COLO829 (cell line): ENCODE measurements around the gene KANK2.
"Not testable (repeated sequence)": the region's sequence is repeated elsewhere in the genome, so short reads cannot be mapped to it uniquely, and the experiment has no call there.

ENCODE experiments used
- DNase-seq: peaks from one replicate; pipeline ENCODE4 v3.0.0; 2012; ENCODE audit warnings: low spot score

The KANK2 gene

GRCh38 chr19:11172576-11172975 is 24.8 kb downstream of the KANK2 start:
- DNase-seq = no peak

- no peak for DNase-seq
Measured at GRCh38 chr19:11171144-11171543, 26.2 kb downstream of the KANK2 start.

- no peak for DNase-seq
Measured at GRCh38 chr19:11169896-11170678, 27.3 kb downstream of the KANK2 start.

- peak; percentile 41 for DNase-seq
Measured at GRCh38 chr19:11168568-11168967, 28.8 kb downstream of the KANK2 start.

- DNase-seq = no peak
Measured at GRCh38 chr19:11166281-11167142, 30.8 kb downstream of the KANK2 start.

- no peak for DNase-seq
Measured at GRCh38 chr19:11165486-11166030, 31.8 kb downstream of the KANK2 start.

- no peak for DNase-seq
Measured at GRCh38 chr19:11164879-11165406, 32.4 kb downstream of the KANK2 start.

- DNase-seq = no peak
Measured at GRCh38 chr19:11164296-11164695, 33.0 kb downstream of the KANK2 start.

- DNase-seq = not testable (repeated sequence)
Measured at GRCh38 chr19:11160440-11160768, 36.9 kb downstream of the KANK2 start.

GRCh38 chr19:11159598-11160439 is 37.5 kb downstream of the KANK2 start:
- no peak for DNase-seq

GRCh38 chr19:11155373-11156120 is 41.8 kb downstream of the KANK2 start, which contains the start of gene SPC24:
Gene SPC24 (minus strand): TSS chr19:11155782. CDS start chr19:11155776, 6 bp downstream.
- DNase-seq = peak; percentile 99

GRCh38 chr19:11154683-11155047 is 42.7 kb downstream of the KANK2 start:
- DNase-seq = no peak

GRCh38 chr19:11152318-11153062 is 44.9 kb downstream of the KANK2 start:
- DNase-seq = no peak

GRCh38 chr19:11151181-11151580 is 46.2 kb downstream of the KANK2 start:
- DNase-seq = no peak

- no peak for DNase-seq
Measured at GRCh38 chr19:11148001-11148400, 49.3 kb downstream of the KANK2 start.

GRCh38 chr19:11145536-11145924 is 51.8 kb downstream of the KANK2 start:
- DNase-seq = no peak

- peak; percentile 85 for DNase-seq
Measured at GRCh38 chr19:11142528-11143171, 54.7 kb downstream of the KANK2 start.

GRCh38 chr19:11141937-11142527 is 55.3 kb downstream of the KANK2 start:
- DNase-seq = no peak

GRCh38 chr19:11140896-11141295 is 56.4 kb downstream of the KANK2 start:
- DNase-seq = no peak
